K562 (cell line): ENCODE data around the gene TFF2. TPM values are rescaled to one million over a fixed set of nuclear protein-coding genes. Genes with fewer than 3 reads are reported as not detected.

Experiments used
- ATAC-seq: fragments of 200-7000 bp; cut with Tn5 transposase; 3 replicates; pipeline ENCODE4 v1.9.1; 2020; ENCODE audit warnings: moderate library complexity
- BruUV-seq: library from RNA; stranded (reverse); fragments of 400-500 nt; replicated peaks from 2 replicates; lab custom pipeline; 2021; lab: Mats Ljungman, UMichigan
- CTCF ChIA-PET: fragments of 300-600 bp; formaldehyde crosslinking; extraction: SDS; loops from one replicate; lab custom pipeline; 2021; ENCODE audit warnings: low intra/inter-chr PET ratio; lab: Yijun Ruan, JAX
- POLR2A ChIA-PET: fragments of 300-600, 350-650 bp; sonication (Branson Sonifier 250); formaldehyde crosslinking; extraction: SDS; loops from one replicate; lab custom pipeline; 2021; ENCODE audit warnings: antibody characterized with exemption, inconsistent platforms; lab: Yijun Ruan, JAX
- DNase-seq, 4 experiments: peaks; one replicate each; pipeline versions ENCODE4 v3.0.0 to v3.0.0-alpha.2; 2011 to 2018; ENCODE audit warnings: low spot score in 3 of 4, mixed read lengths in 3 of 4; ENCODE audit errors: extremely low read depth in 1 of 4
- FAIRE-seq: peaks from 2 replicates; lab custom pipeline; 2011; peaks lifted over from hg19 to GRCh38; lab: Jason Lieb, UNC
- H2AFZ ChIP-seq: 2 replicates; pipeline ENCODE4 v1.6.0; 2011; ENCODE audit warnings: low read depth, low read length, control low read depth, inconsistent platforms
- H3K27ac ChIP-seq: fragments of 200-600 bp; 3 replicates; pipeline ENCODE4 v1.8.0; 2011; ENCODE audit warnings: low read depth, mild to moderate bottlenecking, control low read depth, inconsistent platforms, low read length, moderate library complexity, mixed read lengths; ENCODE audit errors: extremely low read depth
- H3K27me3 ChIP-seq, 2 experiments: fragments of 300-600 bp in 1 of 2; 2 replicates in 1 of 2; 3 replicates in 1 of 2; pipeline versions ENCODE4 v1.6.0 to v1.8.0; 2011; ENCODE audit warnings: inconsistent platforms in 2 of 2, low read length in 2 of 2, mild to moderate bottlenecking in 1 of 2, mixed read lengths in 1 of 2, moderate library complexity in 1 of 2; ENCODE audit not compliant: control insufficient read depth in 2 of 2, insufficient read depth in 2 of 2
- H3K36me3 ChIP-seq: fragments of 300-600 bp; 3 replicates; pipeline ENCODE4 v1.8.0; 2011; ENCODE audit warnings: mild to moderate bottlenecking, low read length, inconsistent platforms; ENCODE audit not compliant: control insufficient read depth, insufficient read depth
- H3K4me1 ChIP-seq, 2 experiments: fragments of 200-600 bp in 1 of 2; replicated peaks in 1 of 2; 2 replicates in 1 of 2; 3 replicates in 1 of 2; pipeline versions ENCODE4 v1.5.1 to v1.8.0; 2011; ENCODE audit warnings: inconsistent platforms in 2 of 2, low read length in 2 of 2, mild to moderate bottlenecking in 1 of 2, mixed read lengths in 1 of 2, moderate library complexity in 1 of 2; ENCODE audit not compliant: control insufficient read depth in 2 of 2, insufficient read depth in 2 of 2
- H3K4me2 ChIP-seq: 2 replicates; pipeline ENCODE4 v1.6.1; 2011; ENCODE audit warnings: low read length, control low read depth, inconsistent platforms, mixed read lengths; ENCODE audit not compliant: insufficient read depth
- H3K4me3 ChIP-seq: fragments of 200-600 bp; sonication (generic), shearing (Covaris generic); 2 replicates; pipeline ENCODE4 v1.5.1; 2016; ENCODE audit warnings: control low read depth, inconsistent platforms
- H3K79me2 ChIP-seq: fragments of 200-600 bp; 3 replicates; pipeline ENCODE4 v1.8.0; 2011; ENCODE audit warnings: low read length, inconsistent platforms; ENCODE audit not compliant: control insufficient read depth, insufficient read depth
- H3K9ac ChIP-seq, 2 experiments: 2 replicates each; pipeline versions ENCODE4 v1.6.0 to v1.6.1; 2011; ENCODE audit warnings: low read depth in 2 of 2, low read length in 2 of 2, control low read depth in 1 of 2, inconsistent platforms in 1 of 2, mild to moderate bottlenecking in 1 of 2, mixed read lengths in 1 of 2; ENCODE audit not compliant: insufficient read depth in 1 of 2
- H3K9me1 ChIP-seq: one replicate; pipeline ENCODE4 v1.6.0; 2011; ENCODE audit warnings: inconsistent platforms, mild to moderate bottlenecking, low read length, moderate library complexity; ENCODE audit not compliant: control insufficient read depth, insufficient read depth
- H3K9me3 ChIP-seq: replicated peaks from 2 replicates; pipeline ENCODE4 v1.5.1; 2011; ENCODE audit warnings: low read depth, low read length, inconsistent platforms; ENCODE audit not compliant: control insufficient read depth, insufficient read depth
- H4K20me1 ChIP-seq: replicated peaks from 2 replicates; pipeline ENCODE4 v1.6.1; 2011; ENCODE audit warnings: low read length, inconsistent platforms, mixed read lengths; ENCODE audit not compliant: control insufficient read depth, insufficient read depth
- CTBP1 ChIP-seq: fragments of 450-650 bp; IDR thresholded peaks from 2 replicates; pipeline ENCODE4 v1.6.1; 2016; ENCODE audit warnings: borderline replicate concordance
- RBM25 ChIP-seq: fragments of 200-400 bp; formaldehyde crosslinking; IDR thresholded peaks from 2 replicates; pipeline ENCODE4 v1.6.1; 2018; ENCODE audit warnings: low read length, low read depth, moderate library complexity; ENCODE audit not compliant: severe bottlenecking
- TFE3 ChIP-seq: fragments of 450-650 bp; formaldehyde crosslinking; IDR thresholded peaks from 2 replicates; pipeline ENCODE4 v1.4.0; 2020; ENCODE audit warnings: mild to moderate bottlenecking, mixed read lengths
- USF1 ChIP-seq: sonication (generic); formaldehyde crosslinking; IDR thresholded peaks from 2 replicates; pipeline ENCODE4 v1.9.0; 2022; ENCODE audit warnings: mild to moderate bottlenecking, missing genetic modification reagents
- VEZF1 ChIP-seq: fragments of 200-800 bp; sonication (Bioruptor generic); IDR thresholded peaks from 2 replicates; pipeline ENCODE4 v1.6.1; 2017; ENCODE audit warnings: missing genetic modification characterization, missing compliant biosample characterization
- ZNF263 ChIP-seq: sonication (generic); formaldehyde crosslinking; IDR thresholded peaks from 2 replicates; pipeline ENCODE4 v1.8.0; 2022; ENCODE audit warnings: mild to moderate bottlenecking, missing genetic modification reagents, borderline replicate concordance
- WGBS: fragments of 100-300 bp; shearing (Covaris generic); methylation state at CpG from one replicate; pipeline ENCODE4 v1.1.6; 2016; ENCODE audit warnings: low coverage, mixed read lengths; ENCODE audit not compliant: insufficient coverage; ENCODE audit errors: missing lambda C conversion rate; 5-methylcytosine and 5-hydroxymethylcytosine counted together
- in situ Hi-C: fragments of 300-500 bp; cut with MboI; formaldehyde crosslinking; loops from 4 replicates; pipeline ENCODE4 v1.15.0; 2018; ENCODE audit warnings: inconsistent platforms, mixed read lengths
- intact Hi-C: fragments of 100-400 bp; cut with micrococcal nuclease; formaldehyde crosslinking; loops from 2 replicates; pipeline ENCODE4 v1.14.2; 2022
- polyA plus RNA-seq, 8 experiments: library from polyadenylated mRNA; depleted of rRNA in 4 of 8; stranded (reverse) in 5 of 8; unstranded in 3 of 8; fragments of >200 nt; fragmentation: Nextera tagmentation in 2 of 8; fragmentation: Illumina TruSeq in 1 of 8; extraction: Ambion mirVana in 2 of 8; extraction: Trizol in 1 of 8; gene quantifications; 2 replicates each; pipeline versions ENCODE4 v1.2.1 to v1.2.3, GENCODE V29; 2011 to 2014; ENCODE audit warnings: inconsistent platforms in 1 of 8, missing spikeins in 1 of 8
- total RNA-seq, 7 experiments: library from RNA; depleted of rRNA in 6 of 7; stranded (reverse); fragments of >200 nt in 6 of 7; fragmentation: Illumina TruSeq in 2 of 7; extraction: Trizol in 2 of 7; gene quantifications; 2 replicates each; pipeline versions ENCODE4 v1.2.1 to v1.2.3, GENCODE V29; 2011 to 2021; ENCODE audit warnings: low replicate concordance in 1 of 7

Gene TFF2
- total and polyA plus RNA-seq, 9 of the 15 experiments (the other 6 are each of a cell fraction or from before 2014, with no cell fraction given) = not detected

GRCh38 chr21:42384989-42385388, 34.2 kb upstream of the TFF2 start:
- no peaks in the 10 kb centered on the region for H3K79me2 ChIP-seq
- no peaks in the 10 kb centered on the region for H3K9me3 ChIP-seq
- H3K9ac ChIP-seq = no peak overlapping the region; a peak in 1 of 4 replicates
- H3K4me1 ChIP-seq = peaks cover 13% of the 10 kb centered on the region in 2 experiments; a peak in 3 of 5 replicates
- DNase-seq = no peak
- ChIA-PET POLR2A (interaction anchor here (0.7 kb wide), 1 partner anchor 23 kb away, joined by 3 read pairs; no protein-coding TSS in a partner anchor), CTCF (no interaction called here)
- no peak overlapping the region; the same call in 1 of the 2 replicates for H2AFZ ChIP-seq
- H3K27me3 ChIP-seq = peaks cover 10 to 46% of the 10 kb centered on the region in 2 experiments
- H3K4me3 ChIP-seq = no peak overlapping the region
- H3K9me1 ChIP-seq = no peaks in the 10 kb centered on the region
- no peak overlapping the region for H3K27ac ChIP-seq
- H3K4me2 ChIP-seq = no peak overlapping the region
- ATAC-seq = no peak; the same call in 2 of the 3 replicates
- FAIRE-seq = no peak
- in situ Hi-C loops (no loop called here), intact Hi-C loops (no loop called here)
- H4K20me1 ChIP-seq = no peaks in the 10 kb centered on the region
- H3K36me3 ChIP-seq = no peaks in the 10 kb centered on the region
- peak; percentile 62 for TF ChIP-seq TFE3 (CRISPR knock-in tag)
- TF ChIP-seq ZNF263 (CRISPR knock-in tag) = 0 out of 2 replicates have a peak, but pooled peaks have one; percentile 18
- TF ChIP-seq USF1 (CRISPR knock-in tag) = 0 out of 2 replicates have a peak, but pooled peaks have one; percentile 23
- no peak for TF ChIP-seq RBM25
- TF ChIP-seq CTBP1 = peak; percentile 22; the same call in 1 of the 2 replicates
- peak; percentile 29; the same call in 1 of the 2 replicates for TF ChIP-seq VEZF1 (CRISPR knock-in tag)
- BruUV-seq = no TSS peak
- WGBS = 0% methylated on average over 2 of the region's 2 CpGs
